Duodenal mucosa (tissue), 2 donors: ENCODE data around the gene SLC12A3.

Experiments used
- H3K27ac ChIP-seq: one replicate; pipeline ENCODE4 v1.7.0; 2013; ENCODE audit warnings: low read depth, low read length
- H3K27me3 ChIP-seq, 2 donors: one replicate each; pipeline ENCODE4 v1.7.0; 2013; ENCODE audit warnings: low read length in 2 of 2, control low read depth in 1 of 2; ENCODE audit not compliant: insufficient read depth in 2 of 2, control insufficient read depth in 1 of 2
- H3K36me3 ChIP-seq, 2 donors: one replicate each; pipeline ENCODE4 v1.7.0; 2013; ENCODE audit warnings: low read length in 2 of 2, control low read depth in 1 of 2; ENCODE audit not compliant: insufficient read depth in 2 of 2, control insufficient read depth in 1 of 2
- H3K4me1 ChIP-seq, 2 donors: one replicate each; pipeline ENCODE4 v1.7.0; 2013; ENCODE audit warnings: low read length in 2 of 2, control low read depth in 1 of 2; ENCODE audit not compliant: insufficient read depth in 2 of 2, control insufficient read depth in 1 of 2
- H3K4me3 ChIP-seq, 2 donors: one replicate each; pipeline ENCODE4 v1.7.0; 2013; ENCODE audit warnings: low read length in 2 of 2, low read depth in 1 of 2
- H3K9ac ChIP-seq, 2 donors: one replicate each; pipeline ENCODE4 v1.7.0; 2013; ENCODE audit warnings: low read length in 2 of 2, low read depth in 1 of 2
- H3K9me3 ChIP-seq, 2 donors: one replicate each; pipeline ENCODE4 v1.7.0; 2013; ENCODE audit warnings: low read length in 2 of 2, control low read depth in 1 of 2; ENCODE audit not compliant: control insufficient read depth in 1 of 2

SLC12A3 gene

GRCh38 chr16:56832768-56833167, 32.2 kb upstream of the SLC12A3 start:
- H3K27me3 ChIP-seq = no peaks in the 10 kb centered on the region
- H3K9ac ChIP-seq = no peak overlapping the region
- H3K9me3 ChIP-seq = no peaks in the 10 kb centered on the region
- H3K4me3 ChIP-seq = no peak overlapping the region
- H3K36me3 ChIP-seq = peaks cover 46 to 69% of the 10 kb centered on the region in 2 donors
- H3K27ac ChIP-seq = no peak overlapping the region
- no peaks in the 10 kb centered on the region for H3K4me1 ChIP-seq

- Histone ChIP-seq H3K9ac (no peak overlapping the region), H3K4me3 (no peak overlapping the region), H3K27ac (no peak overlapping the region), H3K4me1 (no peaks in the 10 kb centered on the region), H3K9me3 (no peaks in the 10 kb centered on the region), H3K36me3 (peaks cover 50 to 75% of the 10 kb centered on the region in 2 donors), H3K27me3 (no peaks in the 10 kb centered on the region)
Measured at GRCh38 chr16:56833243-56833970, 31.6 kb upstream of the SLC12A3 start.

GRCh38 chr16:56835320-56835719, 29.7 kb upstream of the SLC12A3 start:
- Histone ChIP-seq H3K4me1 (no peaks in the 10 kb centered on the region), H3K9ac (no peak overlapping the region), H3K27me3 (no peaks in the 10 kb centered on the region), H3K9me3 (no peaks in the 10 kb centered on the region), H3K36me3 (peaks cover 44 to 78% of the 10 kb centered on the region in 2 donors), H3K27ac (no peak overlapping the region), H3K4me3 (no peak overlapping the region)

GRCh38 chr16:56836410-56837230, 28.4 kb upstream of the SLC12A3 start:
- Histone ChIP-seq H3K36me3 (peaks cover 47 to 77% of the 10 kb centered on the region in 2 donors), H3K27ac (no peak overlapping the region), H3K4me1 (no peaks in the 10 kb centered on the region), H3K9ac (no peak overlapping the region), H3K27me3 (no peaks in the 10 kb centered on the region), H3K9me3 (no peaks in the 10 kb centered on the region), H3K4me3 (no peak overlapping the region)

GRCh38 chr16:56838622-56839337, 26.2 kb upstream of the SLC12A3 start:
- no peak overlapping the region for H3K27ac ChIP-seq
- H3K36me3 ChIP-seq = peaks cover 42 to 77% of the 10 kb centered on the region in 2 donors

GRCh38 chr16:56841233-56841632, 23.8 kb upstream of the SLC12A3 start:
- Histone ChIP-seq H3K9me3 (no peaks in the 10 kb centered on the region), H3K36me3 (peaks cover 28 to 74% of the 10 kb centered on the region in 2 donors), H3K4me3 (no peak overlapping the region), H3K27me3 (no peaks in the 10 kb centered on the region), H3K4me1 (no peaks in the 10 kb centered on the region), H3K9ac (no peak overlapping the region), H3K27ac (no peak overlapping the region)

More at GRCh38 chr16:56838622-56839337, 26.2 kb upstream of the SLC12A3 start:
- no peak overlapping the region for H3K9ac ChIP-seq
- no peaks in the 10 kb centered on the region for H3K9me3 ChIP-seq
- no peaks in the 10 kb centered on the region for H3K27me3 ChIP-seq
- no peak overlapping the region for H3K4me3 ChIP-seq
- no peaks in the 10 kb centered on the region for H3K4me1 ChIP-seq

- Histone ChIP-seq H3K9me3 (no peaks in the 10 kb centered on the region), H3K9ac (no peak overlapping the region), H3K4me3 (no peak overlapping the region), H3K4me1 (no peaks in the 10 kb centered on the region), H3K27ac (no peak overlapping the region), H3K36me3 (peaks cover 26 to 72% of the 10 kb centered on the region in 2 donors), H3K27me3 (no peaks in the 10 kb centered on the region)
Measured at GRCh38 chr16:56841659-56842058, 23.3 kb upstream of the SLC12A3 start.

GRCh38 chr16:56842133-56842532, 22.9 kb upstream of the SLC12A3 start:
- peaks cover 22 to 69% of the 10 kb centered on the region in 2 donors for H3K36me3 ChIP-seq
- no peaks in the 10 kb centered on the region for H3K9me3 ChIP-seq

GRCh38 chr16:56844056-56844455, 21.0 kb upstream of the SLC12A3 start:
- H3K27ac ChIP-seq = no peak overlapping the region
- H3K4me3 ChIP-seq = no peak overlapping the region
- H3K4me1 ChIP-seq = no peaks in the 10 kb centered on the region
- H3K36me3 ChIP-seq = peaks cover 14 to 55% of the 10 kb centered on the region in 2 donors
- H3K27me3 ChIP-seq = no peaks in the 10 kb centered on the region
- no peak overlapping the region for H3K9ac ChIP-seq
- H3K9me3 ChIP-seq = no peaks in the 10 kb centered on the region

More at GRCh38 chr16:56842133-56842532, 22.9 kb upstream of the SLC12A3 start:
- Histone ChIP-seq H3K4me1 (no peaks in the 10 kb centered on the region), H3K27ac (no peak overlapping the region), H3K27me3 (no peaks in the 10 kb centered on the region), H3K9ac (no peak overlapping the region), H3K4me3 (no peak overlapping the region)
